SK-MEL-5 (cell line): ENCODE results near the gene COL5A1. TPM values are rescaled to one million over a fixed set of nuclear protein-coding genes. Genes with fewer than 3 reads are reported as not detected.

Experiments
- DNase-seq: peaks from one replicate; pipeline ENCODE4 v3.0.0-alpha.2; 2016; ENCODE audit warnings: low read depth, low spot score
- in situ Hi-C: cut with HindIII; loops from 2 replicates; pipeline ENCODE4 v1.10.0; 2016; ENCODE audit warnings: low sequenced_read_pairs, high pct_unique_total_duplicates, low pct_unique_long_range_greater_than_20kb
- total RNA-seq: library from RNA; depleted of rRNA; stranded (reverse); fragments of >200 nt; shearing (Covaris generic); gene quantifications from 2 replicates; pipeline ENCODE4 v1.2.3, GENCODE V29; 2014

The COL5A1 gene
- total RNA-seq, 1 experiment from 2014 or later: not detected

- in situ Hi-C loops: no loop called here
Observed at GRCh38 chr9:134722120-134722701, 80.6 kb downstream of the COL5A1 start.

GRCh38 chr9:134723037-134723436, 81.4 kb downstream of the COL5A1 start:
- in situ Hi-C loops: no loop called here
- DNase-seq: no peak

More at GRCh38 chr9:134722120-134722701, 80.6 kb downstream of the COL5A1 start:
- DNase-seq: no peak

GRCh38 chr9:134723491-134724190, 82.0 kb downstream of the COL5A1 start:
- in situ Hi-C loops: no loop called here
- DNase-seq: no peak

- no peak for DNase-seq
- in situ Hi-C loops: no loop called here
Observed at GRCh38 chr9:134724202-134724911, 82.8 kb downstream of the COL5A1 start.

GRCh38 chr9:134724912-134725604, 83.5 kb downstream of the COL5A1 start:
- DNase-seq: no peak
- in situ Hi-C loops: no loop called here

- no peak for DNase-seq
Observed at GRCh38 chr9:134725605-134725940, 84.0 kb downstream of the COL5A1 start.

GRCh38 chr9:134726026-134726721, 84.6 kb downstream of the COL5A1 start:
- in situ Hi-C loops: no loop called here
- no peak for DNase-seq

More at GRCh38 chr9:134725605-134725940, 84.0 kb downstream of the COL5A1 start:
- in situ Hi-C loops: no loop called here

- in situ Hi-C loops: no loop called here
- DNase-seq: no peak
Observed at GRCh38 chr9:134726722-134727034, 85.1 kb downstream of the COL5A1 start.

- in situ Hi-C loops: no loop called here
- no peak for DNase-seq
Observed at GRCh38 chr9:134728021-134728795, 86.6 kb downstream of the COL5A1 start.

- DNase-seq: no peak
- in situ Hi-C loops: no loop called here
Observed at GRCh38 chr9:134728801-134729495, 87.3 kb downstream of the COL5A1 start.

- in situ Hi-C loops: no loop called here
- DNase-seq: no peak
Observed at GRCh38 chr9:134730011-134730760, 88.6 kb downstream of the COL5A1 start.

- in situ Hi-C loops: no loop called here
- no peak for DNase-seq
Observed at GRCh38 chr9:134730761-134731496, 89.3 kb downstream of the COL5A1 start.

- no peak for DNase-seq
- in situ Hi-C loops: no loop called here
Observed at GRCh38 chr9:134731497-134732391, 90.1 kb downstream of the COL5A1 start.

- in situ Hi-C loops: no loop called here
Observed at GRCh38 chr9:134732392-134733110, 90.9 kb downstream of the COL5A1 start.

More at GRCh38 chr9:134732392-134733110, 90.9 kb downstream of the COL5A1 start:
- no peak for DNase-seq
